Esophagus (tissue), 2 donors: ENCODE data around the gene UBE2V1. TPM values are rescaled to one million over a fixed set of nuclear protein-coding genes. Genes with fewer than 3 reads are reported as not detected.
"Not testable (repeated sequence)": the region's sequence is repeated elsewhere in the genome, so short reads cannot be mapped to it uniquely, and the experiment has no call there.

ENCODE experiments used
- H3K27ac ChIP-seq, 2 donors: one replicate each; pipeline ENCODE4 v1.5.1; 2013; ENCODE audit warnings: low read depth in 2 of 2, mild to moderate bottlenecking in 2 of 2, inconsistent platforms in 1 of 2, low read length in 1 of 2, moderate library complexity in 1 of 2
- H3K27me3 ChIP-seq, 2 donors: one replicate each; pipeline ENCODE4 v1.6.1; 2013; ENCODE audit warnings: low read length in 2 of 2, control low read depth in 1 of 2, mild to moderate bottlenecking in 1 of 2; ENCODE audit not compliant: insufficient read depth in 2 of 2, control insufficient read depth in 1 of 2
- H3K36me3 ChIP-seq, 2 donors: one replicate each; pipeline ENCODE4 v1.6.1; 2013; ENCODE audit warnings: low read length in 1 of 2; ENCODE audit not compliant: control insufficient read depth in 2 of 2, insufficient read depth in 2 of 2
- H3K4me1 ChIP-seq, 2 donors: one replicate each; pipeline ENCODE4 v1.6.1; 2013; ENCODE audit warnings: low read length in 1 of 2; ENCODE audit not compliant: control insufficient read depth in 2 of 2, insufficient read depth in 2 of 2
- H3K4me3 ChIP-seq, 2 donors: one replicate each; pipeline ENCODE4 v1.5.1; 2013; ENCODE audit warnings: low read length in 2 of 2, mild to moderate bottlenecking in 2 of 2, low read depth in 1 of 2, moderate library complexity in 1 of 2
- H3K9me3 ChIP-seq, 2 donors: one replicate each; pipeline ENCODE4 v1.6.1; 2013; ENCODE audit warnings: mild to moderate bottlenecking in 2 of 2, low read depth in 1 of 2, low read length in 1 of 2, moderate library complexity in 1 of 2; ENCODE audit not compliant: control insufficient read depth in 2 of 2, insufficient read depth in 1 of 2
- WGBS, 2 donors: extraction: QIAGEN DNeasy Blood & Tissue Kit; methylation state at CpG; one replicate each; pipeline ENCODE4 v1.1.7; 2013; 5-methylcytosine and 5-hydroxymethylcytosine counted together
- polyA plus RNA-seq, 2 donors: library from polyadenylated mRNA; stranded (reverse); fragments of 200-250 nt; gene quantifications; one replicate each; pipeline ENCODE4 v1.2.3, GENCODE V29; 2013
- donor health status: healthy with polysubstance abuse.
- donor health status: Bipolar disorder and iron deficiency.

UBE2V1 gene
- polyA plus RNA-seq, 2 donors, result 57.4 to 73.1 TPM

GRCh38 chr20:50071039-50071888, 41.7 kb downstream of the UBE2V1 start:
- H3K27me3 ChIP-seq, result no peaks in the 10 kb centered on the region
- WGBS, 2 donors, result 12% methylated on average over 47 to 48 of the region's 48 CpGs
- no peak overlapping the region for H3K27ac ChIP-seq
- no peaks in the 10 kb centered on the region for H3K36me3 ChIP-seq
- H3K9me3 ChIP-seq, result no peaks in the 10 kb centered on the region
- no peak overlapping the region for H3K4me3 ChIP-seq
- H3K4me1 ChIP-seq, result peaks cover 0 to 2% of the 10 kb centered on the region in 2 donors

DNA sequence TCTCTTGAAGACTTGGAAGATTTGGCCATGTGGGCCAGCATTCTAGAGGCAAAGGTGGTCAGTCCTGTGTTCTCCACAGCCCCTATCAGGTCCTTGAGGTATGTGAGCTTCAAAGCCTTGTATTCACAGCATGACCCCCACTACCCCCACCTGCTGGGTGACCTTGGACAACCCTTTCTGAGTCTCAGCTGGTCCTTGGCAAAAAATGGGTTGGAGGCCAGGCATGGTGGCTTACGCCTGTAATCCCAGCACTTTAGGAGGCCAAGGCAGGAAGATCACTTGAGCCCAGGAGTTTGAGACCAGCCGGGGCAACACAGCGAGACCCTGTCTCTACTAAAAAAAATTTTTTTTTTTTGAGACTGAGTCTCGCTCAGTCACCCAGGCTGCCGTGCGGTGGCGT, 42.6 kb downstream of the UBE2V1 start:
- Histone ChIP-seq H3K27me3 (no peaks in the 10 kb centered on the region), H3K4me3 (no peak overlapping the region), H3K9me3 (no peaks in the 10 kb centered on the region), H3K4me1 (peaks cover 0 to 2% of the 10 kb centered on the region in 2 donors), H3K27ac (no peak overlapping the region), H3K36me3 (no peaks in the 10 kb centered on the region)
- 92 to 94% methylated on average over 7 of the region's 7 CpGs for WGBS, 2 donors

DNA sequence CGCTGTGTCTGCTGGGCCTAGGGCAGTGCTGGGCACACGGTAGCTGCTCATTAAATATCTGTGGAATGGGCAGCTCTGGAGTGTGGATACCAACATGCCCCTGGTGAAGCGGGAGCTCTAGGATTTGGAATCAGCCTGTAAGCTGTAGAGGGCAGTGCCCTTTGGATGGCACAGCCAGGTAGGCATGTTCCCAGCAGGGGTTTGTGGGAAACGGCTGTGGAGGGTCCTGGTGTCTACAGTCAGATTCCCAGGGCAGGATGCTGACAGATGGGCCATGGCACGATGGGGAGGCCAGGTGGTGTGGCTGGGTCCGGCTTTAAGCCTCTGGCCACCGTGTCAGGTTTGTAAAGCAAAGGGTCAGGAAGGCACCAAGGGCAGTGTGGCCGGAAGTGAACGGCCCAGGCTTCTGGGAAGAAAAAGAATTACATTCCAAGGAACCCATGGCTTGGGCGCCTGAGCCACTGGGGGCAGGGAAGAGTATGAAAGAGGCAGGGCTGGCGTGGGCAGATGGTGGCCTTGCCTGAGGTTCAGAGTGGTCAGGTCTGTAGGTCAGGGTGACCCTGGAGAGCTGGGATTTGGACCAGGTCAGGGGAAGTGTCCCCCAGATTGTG, 44.8 kb downstream of the UBE2V1 start:
- 75 to 76% methylated on average over 11 of the region's 11 CpGs for WGBS, 2 donors
- peaks cover 0 to 1% of the 10 kb centered on the region in 2 donors for H3K4me1 ChIP-seq
- H3K36me3 ChIP-seq, result no peaks in the 10 kb centered on the region
- H3K9me3 ChIP-seq, result no peaks in the 10 kb centered on the region
- no peak overlapping the region for H3K27ac ChIP-seq
- no peaks in the 10 kb centered on the region for H3K27me3 ChIP-seq
- no peak overlapping the region for H3K4me3 ChIP-seq

GRCh38 chr20:50067461-50067860, 45.5 kb downstream of the UBE2V1 start:
- H3K27ac ChIP-seq, result no peak overlapping the region
- 85 to 90% methylated on average over 2 of the region's 2 CpGs for WGBS, 2 donors

GRCh38 chr20:50067018-50067417, 45.9 kb downstream of the UBE2V1 start:
- no peak overlapping the region for H3K4me3 ChIP-seq
- H3K36me3 ChIP-seq, result no peaks in the 10 kb centered on the region
- WGBS, 2 donors, result 90% methylated on average over 7 of the region's 7 CpGs
- H3K4me1 ChIP-seq, result no peaks in the 10 kb centered on the region
- no peak overlapping the region for H3K27ac ChIP-seq
- H3K27me3 ChIP-seq, result no peaks in the 10 kb centered on the region
- no peaks in the 10 kb centered on the region for H3K9me3 ChIP-seq

More at GRCh38 chr20:50067461-50067860, 45.5 kb downstream of the UBE2V1 start:
- H3K9me3 ChIP-seq, result no peaks in the 10 kb centered on the region
- no peaks in the 10 kb centered on the region for H3K4me1 ChIP-seq
- H3K36me3 ChIP-seq, result no peaks in the 10 kb centered on the region
- H3K27me3 ChIP-seq, result no peaks in the 10 kb centered on the region
- H3K4me3 ChIP-seq, result no peak overlapping the region

DNA sequence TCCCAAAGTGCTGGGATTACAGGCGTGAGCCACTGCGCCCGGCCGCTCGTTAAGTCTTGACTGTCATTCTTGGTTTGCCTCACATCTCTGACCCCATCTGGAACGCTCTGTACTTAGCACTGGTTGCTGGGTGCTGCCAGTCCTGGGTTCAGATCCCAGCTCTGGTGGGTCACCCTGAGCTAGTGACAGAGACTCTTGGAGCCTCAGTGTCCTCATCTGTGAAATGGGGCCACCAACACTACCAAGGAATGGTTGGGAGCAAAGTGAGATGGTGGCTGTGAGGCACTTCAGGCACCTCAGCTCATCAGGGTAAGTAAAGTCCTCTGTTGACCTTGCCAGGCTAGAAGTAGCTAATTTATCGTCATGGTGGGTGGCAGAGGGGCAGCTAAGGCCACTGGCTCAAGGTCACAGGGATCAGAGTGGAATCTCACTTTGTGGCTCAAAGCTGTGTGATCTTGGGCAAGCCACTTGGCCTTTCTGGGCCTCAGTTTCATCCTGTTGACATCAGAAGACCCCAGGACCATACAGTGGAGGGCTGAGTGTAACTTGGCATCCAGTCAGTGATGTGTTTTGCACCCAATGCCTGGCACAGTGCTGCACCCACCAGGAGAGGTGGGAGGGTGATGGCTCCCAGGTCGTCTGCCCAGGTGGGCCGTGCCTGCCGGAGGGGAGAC, 46.7 kb downstream of the UBE2V1 start:
- H3K36me3 ChIP-seq, result no peaks in the 10 kb centered on the region
- H3K9me3 ChIP-seq, result no peaks in the 10 kb centered on the region
- WGBS, 2 donors, result 91 to 96% methylated on average over 10 of the region's 10 CpGs
- H3K4me3 ChIP-seq, result no peak overlapping the region
- H3K27ac ChIP-seq, result no peak overlapping the region
- no peaks in the 10 kb centered on the region for H3K27me3 ChIP-seq
- no peaks in the 10 kb centered on the region for H3K4me1 ChIP-seq

DNA sequence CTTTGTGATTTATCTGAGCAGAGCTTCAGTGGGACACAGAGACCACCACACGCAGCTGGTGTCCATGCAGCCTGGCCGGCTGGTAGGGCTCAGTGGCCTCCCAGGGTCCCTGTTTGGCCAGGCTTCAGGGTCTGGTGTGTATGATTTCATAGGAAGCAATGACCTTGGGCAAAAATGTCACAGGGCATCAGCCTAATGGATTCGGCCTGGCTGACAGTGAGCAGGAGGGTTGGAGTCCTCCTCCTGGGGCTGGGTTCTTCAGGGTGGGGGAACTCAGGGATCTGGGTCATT, 47.7 kb downstream of the UBE2V1 start:
- WGBS, 2 donors, result 74 to 88% methylated on average over 3 of the region's 3 CpGs
- no peaks in the 10 kb centered on the region for H3K4me1 ChIP-seq
- no peaks in the 10 kb centered on the region for H3K27me3 ChIP-seq

DNA sequence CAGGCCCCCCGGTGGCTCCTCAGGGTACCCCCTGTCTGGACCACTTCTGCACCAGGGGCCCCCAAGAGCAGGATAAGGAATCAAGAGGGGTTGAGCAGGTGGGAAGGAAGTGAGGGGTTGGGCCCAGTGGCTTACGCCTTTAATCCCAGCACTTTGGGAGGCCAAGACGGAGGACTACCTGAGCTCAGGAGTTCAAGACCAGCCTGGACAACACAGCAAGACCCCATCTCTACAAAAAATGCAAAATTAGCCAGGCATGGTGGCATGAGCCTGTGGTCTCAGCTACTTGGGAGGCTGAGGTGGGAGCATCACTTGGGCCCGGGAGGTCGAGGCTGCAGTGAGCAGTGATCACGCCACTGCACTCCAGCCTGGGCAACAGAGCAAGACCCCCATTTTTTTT, 49.2 kb downstream of the UBE2V1 start:
- 98% methylated on average over 6 of the region's 6 CpGs for WGBS, 2 donors
- not testable (repeated sequence) for H3K27me3 ChIP-seq, H3K4me3 ChIP-seq, H3K4me1 ChIP-seq, H3K27ac ChIP-seq, H3K9me3 ChIP-seq, H3K36me3 ChIP-seq

More for the DNA sequence above, 47.7 kb downstream of the UBE2V1 start:
- no peak overlapping the region for H3K4me3 ChIP-seq
- no peak overlapping the region for H3K27ac ChIP-seq
- no peaks in the 10 kb centered on the region for H3K9me3 ChIP-seq
- no peaks in the 10 kb centered on the region for H3K36me3 ChIP-seq

- Histone ChIP-seq H3K9me3 (no peaks in the 10 kb centered on the region), H3K4me1 (no peaks in the 10 kb centered on the region), H3K27ac (no peak overlapping the region), H3K27me3 (no peaks in the 10 kb centered on the region), H3K4me3 (no peak overlapping the region), H3K36me3 (no peaks in the 10 kb centered on the region)
- WGBS, 2 donors, result 81 to 82% methylated on average over 13 of the region's 13 CpGs
These were observed 50.7 kb downstream of the UBE2V1 start for GRCh38 chr20:50062006-50062838.
